Nephron (organoid): ENCODE measurements around the gene BRD1.

ENCODE experiments used
- H3K27ac Mint-ChIP-seq, 3 experiments: 2 replicates each; pipeline ENCODE4 v1.8.0; 2020; ENCODE audit warnings: mixed read lengths in 3 of 3, mild to moderate bottlenecking in 2 of 3, moderate library complexity in 1 of 3
- H3K27me3 Mint-ChIP-seq: 2 replicates; pipeline ENCODE4 v1.8.0; 2021; ENCODE audit warnings: low read depth, mild to moderate bottlenecking, moderate library complexity, mixed read lengths
- H3K36me3 Mint-ChIP-seq: 2 replicates; pipeline ENCODE4 v1.8.0; 2020; ENCODE audit warnings: low read depth, mixed read lengths
- H3K4me1 Mint-ChIP-seq: 2 replicates; pipeline ENCODE4 v1.8.0; 2020; ENCODE audit warnings: mixed read lengths
- H3K4me3 Mint-ChIP-seq, 3 experiments: 2 replicates each; pipeline ENCODE4 v1.8.0; 2020; ENCODE audit warnings: mild to moderate bottlenecking in 3 of 3, mixed read lengths in 3 of 3, moderate library complexity in 2 of 3
- H3K9me3 Mint-ChIP-seq: 2 replicates; pipeline ENCODE4 v1.8.0; 2020; ENCODE audit warnings: mixed read lengths
- CTCF ChIP-seq, 3 experiments: fragments of 200-600 bp; sonication (generic); IDR thresholded peaks; one replicate each; pipeline ENCODE4 v1.5.0; 2021; ENCODE audit warnings: antibody characterized with exemption in 3 of 3; ENCODE audit not compliant: unreplicated experiment in 3 of 3

BRD1 gene

DNA sequence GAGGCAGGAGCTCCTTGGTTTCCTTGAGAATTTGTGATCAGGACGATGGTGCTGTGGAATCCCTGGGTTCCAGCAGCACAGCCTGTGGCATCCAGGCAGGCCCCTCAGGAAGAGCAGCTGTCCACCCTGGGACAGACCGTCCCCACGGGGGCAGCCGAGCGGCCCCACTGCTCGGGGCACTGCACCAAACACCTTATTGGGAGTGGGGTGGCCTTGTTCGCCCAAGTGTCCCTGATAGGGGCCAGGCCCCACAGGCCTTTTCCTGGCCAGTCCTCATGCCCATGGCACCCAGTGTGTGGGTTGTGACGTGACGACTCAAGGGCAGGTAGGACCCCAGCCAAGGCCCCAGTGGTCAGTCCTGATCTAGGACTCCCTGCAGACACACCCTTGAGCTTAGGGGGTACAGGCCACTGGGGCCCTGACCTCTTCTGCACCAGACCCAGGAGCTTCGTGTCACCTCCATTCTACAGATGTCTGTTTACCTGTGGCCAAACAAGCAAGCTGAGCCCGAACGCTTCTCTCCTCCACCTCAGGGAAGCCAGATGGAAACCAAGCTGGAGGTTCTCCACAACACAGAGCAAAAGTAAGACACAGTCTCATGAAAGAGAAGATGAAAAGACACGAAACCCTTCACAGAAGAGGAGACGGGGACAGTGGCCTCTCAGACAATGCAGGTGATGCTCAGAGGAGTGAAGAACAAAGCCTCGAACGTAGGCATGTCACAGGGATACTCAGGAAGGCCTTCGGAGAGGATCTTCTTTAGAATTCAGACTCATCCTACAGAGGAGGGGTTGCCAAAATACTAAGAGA is 1.6 kb upstream of the BRD1 start:
- Mint-ChIP-seq H3K9me3 (peaks cover 20% of the 10 kb centered on the region), H3K36me3 (peaks cover 19% of the 10 kb centered on the region), H3K4me3 (peak overlapping the region; percentile 65 to 77 (median 77)), H3K4me1 (peaks cover 20% of the 10 kb centered on the region), H3K27me3 (peaks cover 9% of the 10 kb centered on the region), H3K27ac (peak overlapping the region in 2 of 3 experiments; percentile 74 to 78)
- TF ChIP-seq CTCF (IDR thresholded peaks at IDR 0.05; ENCODE audit: unreplicated experiment in 3 of 3), result no peak

DNA sequence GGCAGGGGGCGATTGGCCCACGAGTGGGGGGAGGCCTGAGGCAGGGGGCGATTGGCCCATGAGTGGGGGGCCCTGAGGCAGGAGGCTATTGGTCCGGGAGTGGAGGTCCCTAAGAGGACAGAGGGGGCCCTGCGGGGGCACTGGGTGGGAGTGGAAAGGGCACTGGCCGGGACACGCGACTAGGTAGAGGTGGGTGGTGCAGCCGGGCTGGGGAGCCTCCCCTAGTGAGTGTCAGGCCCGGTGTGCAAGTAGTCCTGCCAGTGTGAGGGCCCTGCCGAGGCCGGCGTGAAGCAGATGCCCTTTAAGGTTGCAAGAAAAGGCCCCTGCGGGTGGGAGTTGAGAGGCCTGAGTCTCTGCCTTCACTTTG is 909 bp upstream of the BRD1 start:
- no peak for TF ChIP-seq CTCF (IDR thresholded peaks at IDR 0.05; ENCODE audit: unreplicated experiment in 3 of 3)
- Mint-ChIP-seq H3K4me3 (peak overlapping the region; percentile 65 to 75 (median 72)), H3K36me3 (peaks cover 25% of the 10 kb centered on the region), H3K9me3 (peaks cover 20% of the 10 kb centered on the region), H3K27me3 (peaks cover 4% of the 10 kb centered on the region), H3K27ac (peak overlapping the region in 1 of 3 experiments; percentile 33), H3K4me1 (peaks cover 27% of the 10 kb centered on the region)

GRCh38 chr22:49827271-49827852 is 311 bp downstream of the BRD1 start:
- Mint-ChIP-seq H3K9me3 (peaks cover 16% of the 10 kb centered on the region), H3K4me1 (peaks cover 32% of the 10 kb centered on the region), H3K36me3 (peaks cover 35% of the 10 kb centered on the region), H3K27me3 (peaks cover 4% of the 10 kb centered on the region), H3K4me3 (peak overlapping the region in 1 of 3 experiments; percentile 43), H3K27ac (no peak overlapping the region)
- no peak for TF ChIP-seq CTCF (IDR thresholded peaks at IDR 0.05; ENCODE audit: unreplicated experiment in 3 of 3)

- Mint-ChIP-seq H3K4me1 (peaks cover 32% of the 10 kb centered on the region), H3K27me3 (peaks cover 4% of the 10 kb centered on the region), H3K27ac (peak overlapping the region; percentile 77 to 90 (median 88)), H3K9me3 (peaks cover 16% of the 10 kb centered on the region), H3K36me3 (peaks cover 39% of the 10 kb centered on the region), H3K4me3 (peak overlapping the region; percentile 91 to 96 (median 93))
- no peak for TF ChIP-seq CTCF (IDR thresholded peaks at IDR 0.05; ENCODE audit: unreplicated experiment in 3 of 3)
These were observed 936 bp downstream of the BRD1 start for GRCh38 chr22:49826603-49827270.

DNA sequence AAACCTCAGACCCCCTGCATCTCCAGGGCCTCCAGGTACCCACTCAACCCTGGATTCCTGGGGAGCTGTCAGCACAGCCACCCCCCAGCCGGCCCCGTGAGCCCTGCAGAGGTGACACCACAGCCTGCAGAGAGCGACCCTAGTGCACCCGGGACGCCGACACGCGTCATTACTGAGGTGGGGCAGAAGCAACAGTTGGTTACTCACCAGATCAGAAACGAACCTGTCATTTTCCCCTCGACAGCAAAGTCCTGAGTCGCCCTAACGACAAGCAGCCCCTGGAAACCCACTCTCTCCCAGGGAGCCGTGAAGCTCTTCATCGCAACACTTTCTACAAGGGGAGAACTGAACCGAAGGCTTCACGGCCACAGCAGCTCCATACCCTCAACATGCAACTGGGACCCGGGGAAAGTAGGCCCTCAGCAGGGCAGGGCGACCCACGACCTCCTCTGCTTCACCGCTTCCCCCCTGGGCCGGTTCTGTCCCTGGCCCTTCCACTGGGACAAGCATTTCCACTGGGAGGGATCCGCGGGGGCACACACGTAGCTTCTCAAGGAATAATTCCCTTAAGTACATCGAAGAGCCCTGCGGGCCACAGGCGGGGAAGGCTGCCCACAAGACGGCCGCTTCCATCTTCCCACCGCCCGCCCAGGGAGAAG is 1.6 kb downstream of the BRD1 start:
- Mint-ChIP-seq H3K36me3 (peaks cover 40% of the 10 kb centered on the region), H3K27me3 (peaks cover 4% of the 10 kb centered on the region), H3K4me1 (peaks cover 32% of the 10 kb centered on the region), H3K27ac (peak overlapping the region; percentile 77 to 90 (median 88)), H3K4me3 (peak overlapping the region; percentile 91 to 96 (median 93)), H3K9me3 (peaks cover 15% of the 10 kb centered on the region)
- no peak for TF ChIP-seq CTCF (IDR thresholded peaks at IDR 0.05; ENCODE audit: unreplicated experiment in 3 of 3)
